Keratinocyte (primary cell): Measurements from ENCODE around the gene B9D1. TPM values are rescaled to one million over a fixed set of nuclear protein-coding genes. Genes with fewer than 3 reads are reported as not detected.

Experiments used
- DNase-seq: peaks from one replicate; pipeline ENCODE4 v3.0.0-alpha.2; 2011; ENCODE audit warnings: low read depth, missing footprints, low spot score
- FAIRE-seq: peaks from 2 replicates; lab custom pipeline; 2011; peaks lifted over from hg19 to GRCh38; lab: Jason Lieb, UNC
- H2AFZ ChIP-seq: 2 replicates; pipeline ENCODE4 v1.6.0; 2012; ENCODE audit warnings: low read length, control low read depth, inconsistent platforms; ENCODE audit not compliant: control insufficient read depth
- H3K27ac ChIP-seq: 2 replicates; pipeline ENCODE4 v1.5.1; 2011; ENCODE audit warnings: low read length; ENCODE audit not compliant: control insufficient read depth, insufficient read depth
- H3K27me3 ChIP-seq: 3 replicates; pipeline ENCODE4 v1.6.0; 2011; ENCODE audit warnings: low read length; ENCODE audit not compliant: control insufficient read depth, insufficient read depth; ENCODE audit errors: extremely low read depth
- H3K36me3 ChIP-seq, 2 experiments: 2 replicates in 1 of 2; 3 replicates in 1 of 2; pipeline ENCODE4 v1.5.1; 2011; ENCODE audit warnings: low read length in 2 of 2, mild to moderate bottlenecking in 1 of 2; ENCODE audit not compliant: control insufficient read depth in 2 of 2, insufficient read depth in 2 of 2; ENCODE audit errors: extremely low read depth in 1 of 2
- H3K4me1 ChIP-seq: 3 replicates; pipeline ENCODE4 v1.5.1; 2011; ENCODE audit warnings: low read length; ENCODE audit not compliant: control insufficient read depth, insufficient read depth; ENCODE audit errors: extremely low read depth
- H3K4me2 ChIP-seq: 3 replicates; pipeline ENCODE4 v1.6.0; 2011; ENCODE audit warnings: low read depth, low read length; ENCODE audit not compliant: control insufficient read depth, insufficient read depth; ENCODE audit errors: extremely low read depth
- H3K4me3 ChIP-seq, 3 experiments: fragments of 200-600 bp in 1 of 3; sonication (generic) in 1 of 3; 2 replicates in 2 of 3; 3 replicates in 1 of 3; pipeline ENCODE4 v1.5.1; 2011 to 2016; ENCODE audit warnings: low read length in 3 of 3, mild to moderate bottlenecking in 3 of 3, control low read depth in 2 of 3, inconsistent platforms in 1 of 3, low read depth in 1 of 3, mixed read lengths in 1 of 3, mixed run types in 1 of 3, moderate library complexity in 1 of 3; ENCODE audit not compliant: control insufficient read depth in 2 of 3, insufficient read depth in 2 of 3; ENCODE audit errors: extremely low read depth in 1 of 3
- H3K79me2 ChIP-seq: 2 replicates; pipeline ENCODE4 v1.6.0; 2012; ENCODE audit warnings: low read length; ENCODE audit not compliant: control insufficient read depth, insufficient read depth
- H3K9ac ChIP-seq: 3 replicates; pipeline ENCODE4 v1.6.0; 2011; ENCODE audit warnings: low read length; ENCODE audit not compliant: control insufficient read depth, insufficient read depth; ENCODE audit errors: extremely low read depth
- H3K9me1 ChIP-seq: 3 replicates; pipeline ENCODE4 v1.6.0; 2011; ENCODE audit warnings: low read length; ENCODE audit not compliant: control insufficient read depth, insufficient read depth; ENCODE audit errors: extremely low read depth
- H3K9me3 ChIP-seq: 2 replicates; pipeline ENCODE4 v1.5.1; 2012; ENCODE audit warnings: low read depth, low read length; ENCODE audit not compliant: control insufficient read depth
- H4K20me1 ChIP-seq: 3 replicates; pipeline ENCODE4 v1.6.0; 2011; ENCODE audit warnings: low read length; ENCODE audit not compliant: control insufficient read depth, insufficient read depth; ENCODE audit errors: extremely low read depth
- EZH2 ChIP-seq: IDR thresholded peaks from one replicate; pipeline ENCODE4 v1.6.1; 2012; ENCODE audit warnings: inconsistent platforms, mild to moderate bottlenecking, low read length, moderate library complexity
- dilution Hi-C: fragments of 300-500 bp; cut with MboI; formaldehyde crosslinking; loops from one replicate; pipeline ENCODE4 v1.7.0; 2020; ENCODE audit warnings: low sequenced_read_pairs; ENCODE audit not compliant: extremely low pct_ligation_motif_present
- polyA plus RNA-seq, 5 experiments: library from polyadenylated mRNA; depleted of rRNA in 3 of 5; stranded (reverse) in 3 of 5; stranded (forward) in 1 of 5; unstranded in 1 of 5; fragments of >200 nt; gene quantifications; 1 replicate in 1 of 5; 2 replicates in 3 of 5; 3 replicates in 1 of 5; pipeline versions ENCODE4 v1.2.1 to v1.2.3, GENCODE V29; 2011 to 2012; ENCODE audit warnings: missing spikeins in 2 of 5, low read depth in 1 of 5, low replicate concordance in 1 of 5
- TF ChIP-seq, protein P1 (sequence below), 3 experiments: IDR thresholded peaks in 1 of 3; conservative IDR thresholded peaks in 1 of 3; optimal IDR thresholded peaks in 1 of 3; 2 replicates in 2 of 3; 3 replicates in 1 of 3; pipeline versions ENCODE3 to v1.5.1; 2011; ENCODE audit warnings: low read length in 3 of 3, mild to moderate bottlenecking in 3 of 3, moderate library complexity in 2 of 3, control low read depth in 1 of 3, inconsistent platforms in 1 of 3; ENCODE audit not compliant: insufficient read depth in 2 of 3; ENCODE audit errors: extremely low read depth in 1 of 3

The B9D1 gene
- polyA plus RNA-seq, 1 donor (not counting 4 experiments of a cell fraction or from before 2014, with no cell fraction given), result 30.3 TPM

DNA sequence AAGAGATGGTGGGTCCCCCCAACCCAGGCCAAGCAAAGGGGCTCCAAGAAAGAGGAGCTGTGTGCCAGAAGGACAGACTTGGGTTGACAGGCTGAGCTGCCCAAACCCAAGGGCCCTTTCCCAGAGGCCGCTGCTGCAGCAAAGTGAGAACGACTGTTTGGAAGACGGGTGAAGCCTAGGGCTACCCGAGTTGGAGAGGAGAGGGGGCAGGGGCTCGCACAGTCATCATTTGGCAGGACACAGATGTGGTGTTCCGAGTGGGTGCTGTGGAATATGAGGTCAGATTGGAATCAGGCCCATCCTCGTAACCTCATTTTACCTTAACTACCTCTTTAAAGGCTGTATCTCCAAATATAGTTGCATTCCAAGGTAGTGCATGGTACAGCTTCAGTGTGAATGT, 29.8 kb upstream of the B9D1 start:
- no peak overlapping the region for H3K4me2 ChIP-seq
- DNase-seq (no peak), FAIRE-seq (no peak)

DNA sequence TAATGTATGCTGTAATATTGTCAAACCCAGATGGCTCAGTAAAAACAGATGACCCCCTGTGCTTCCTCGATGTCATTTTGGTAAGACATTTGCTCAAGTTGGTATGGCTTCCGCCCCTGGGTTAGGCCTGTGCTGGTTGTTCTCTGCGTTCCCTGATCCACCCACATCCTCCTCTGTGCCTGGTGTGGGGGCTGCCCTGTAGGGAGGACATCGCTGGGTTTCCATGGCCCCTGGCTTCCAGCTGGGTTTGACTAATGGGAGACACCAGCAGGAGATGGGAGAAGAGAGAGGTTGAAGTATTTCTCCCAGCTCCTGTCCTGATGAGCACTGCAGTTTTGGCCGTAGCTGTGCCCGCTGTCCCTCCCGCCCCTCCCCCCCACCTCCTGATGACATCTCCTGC, 28.9 kb upstream of the B9D1 start:
- no peak for FAIRE-seq

More for the DNA sequence above, 29.8 kb upstream of the B9D1 start:
- no peak overlapping the region for H3K4me3 ChIP-seq
- H3K4me1 ChIP-seq, result peaks cover 1% of the 10 kb centered on the region
- no peaks in the 10 kb centered on the region for H3K27me3 ChIP-seq
- no peaks in the 10 kb centered on the region for H3K9me3 ChIP-seq
- dilution Hi-C loops, result no loop called here
- no peak overlapping the region for H2AFZ ChIP-seq
- H3K79me2 ChIP-seq, result no peaks in the 10 kb centered on the region
- no peaks in the 10 kb centered on the region for H4K20me1 ChIP-seq
- no peak overlapping the region for H3K9ac ChIP-seq
- no peak for TF ChIP-seq EZH2
- TF ChIP-seq, protein P1, sequence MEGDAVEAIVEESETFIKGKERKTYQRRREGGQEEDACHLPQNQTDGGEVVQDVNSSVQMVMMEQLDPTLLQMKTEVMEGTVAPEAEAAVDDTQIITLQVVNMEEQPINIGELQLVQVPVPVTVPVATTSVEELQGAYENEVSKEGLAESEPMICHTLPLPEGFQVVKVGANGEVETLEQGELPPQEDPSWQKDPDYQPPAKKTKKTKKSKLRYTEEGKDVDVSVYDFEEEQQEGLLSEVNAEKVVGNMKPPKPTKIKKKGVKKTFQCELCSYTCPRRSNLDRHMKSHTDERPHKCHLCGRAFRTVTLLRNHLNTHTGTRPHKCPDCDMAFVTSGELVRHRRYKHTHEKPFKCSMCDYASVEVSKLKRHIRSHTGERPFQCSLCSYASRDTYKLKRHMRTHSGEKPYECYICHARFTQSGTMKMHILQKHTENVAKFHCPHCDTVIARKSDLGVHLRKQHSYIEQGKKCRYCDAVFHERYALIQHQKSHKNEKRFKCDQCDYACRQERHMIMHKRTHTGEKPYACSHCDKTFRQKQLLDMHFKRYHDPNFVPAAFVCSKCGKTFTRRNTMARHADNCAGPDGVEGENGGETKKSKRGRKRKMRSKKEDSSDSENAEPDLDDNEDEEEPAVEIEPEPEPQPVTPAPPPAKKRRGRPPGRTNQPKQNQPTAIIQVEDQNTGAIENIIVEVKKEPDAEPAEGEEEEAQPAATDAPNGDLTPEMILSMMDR (optimal IDR thresholded peaks at IDR 0.05 in 1 of 3, IDR thresholded peaks at IDR 0.05 in 1 of 3, conservative IDR thresholded peaks at IDR 0.05 in 1 of 3; ENCODE audit: extremely low read depth in 1 of 3, insufficient read depth in 2 of 3, low read length in 3 of 3), result no peak
- H3K9me1 ChIP-seq, result no peaks in the 10 kb centered on the region
- no peaks in the 10 kb centered on the region for H3K36me3 ChIP-seq
- H3K27ac ChIP-seq, result no peak overlapping the region

More for the DNA sequence above, 28.9 kb upstream of the B9D1 start:
- Histone ChIP-seq H3K27ac (no peak overlapping the region), H3K79me2 (no peaks in the 10 kb centered on the region), H4K20me1 (no peaks in the 10 kb centered on the region), H3K4me1 (peaks cover 3% of the 10 kb centered on the region), H3K4me3 (no peak overlapping the region), H3K4me2 (no peak overlapping the region), H2AFZ (no peak overlapping the region), H3K36me3 (no peaks in the 10 kb centered on the region), H3K9ac (no peak overlapping the region), H3K9me1 (no peaks in the 10 kb centered on the region), H3K27me3 (no peaks in the 10 kb centered on the region), H3K9me3 (no peaks in the 10 kb centered on the region)
- dilution Hi-C loops, result no loop called here
- DNase-seq, result no peak
- TF ChIP-seq, protein P1 (optimal IDR thresholded peaks at IDR 0.05 in 1 of 3, IDR thresholded peaks at IDR 0.05 in 1 of 3, conservative IDR thresholded peaks at IDR 0.05 in 1 of 3; ENCODE audit: extremely low read depth in 1 of 3, insufficient read depth in 2 of 3, low read length in 3 of 3), result no peak
- TF ChIP-seq EZH2, result no peak
